Frontal cortex (tissue), 4 donors: ENCODE measurements around the gene CPNE2. TPM values are rescaled to one million over a fixed set of nuclear protein-coding genes. Genes with fewer than 3 reads are reported as not detected.
A peak's percentile ranks its signal among the peaks of the same experiment; 100 is the strongest.
"Not testable (repeated sequence)": the region's sequence is repeated elsewhere in the genome, so short reads cannot be mapped to it uniquely, and the experiment has no call there.

Experiments used
- DNase-seq, 2 donors: peaks; one replicate each; pipeline ENCODE4 v3.0.0; 2012; ENCODE audit warnings: low spot score in 2 of 2
- FAIRE-seq: peaks from 2 replicates; lab custom pipeline; 2012; peaks lifted over from hg19 to GRCh38; lab: Jason Lieb, UNC
- total RNA-seq: library from RNA; depleted of rRNA; stranded (reverse); fragments of >200 nt; gene quantifications from one replicate; pipeline ENCODE4 v1.2.3, GENCODE V29; 2014
- donor health status: control.
- donor health status: control.
- donor health status: control.

CPNE2 gene
- 44.8 TPM for total RNA-seq

- peak; percentile 92 to 95 for DNase-seq
- FAIRE-seq: no peak
These were observed at the start of gene CPNE2 for GRCh38 chr16:57091975-57092785. Gene CPNE2 (plus strand): TSS chr16:57092583. CDS start chr16:57110743, 18,160 bp downstream.

GRCh38 chr16:57043248-57043647, 49.1 kb upstream of the CPNE2 start:
- DNase-seq (no peak), FAIRE-seq (no peak)

DNA sequence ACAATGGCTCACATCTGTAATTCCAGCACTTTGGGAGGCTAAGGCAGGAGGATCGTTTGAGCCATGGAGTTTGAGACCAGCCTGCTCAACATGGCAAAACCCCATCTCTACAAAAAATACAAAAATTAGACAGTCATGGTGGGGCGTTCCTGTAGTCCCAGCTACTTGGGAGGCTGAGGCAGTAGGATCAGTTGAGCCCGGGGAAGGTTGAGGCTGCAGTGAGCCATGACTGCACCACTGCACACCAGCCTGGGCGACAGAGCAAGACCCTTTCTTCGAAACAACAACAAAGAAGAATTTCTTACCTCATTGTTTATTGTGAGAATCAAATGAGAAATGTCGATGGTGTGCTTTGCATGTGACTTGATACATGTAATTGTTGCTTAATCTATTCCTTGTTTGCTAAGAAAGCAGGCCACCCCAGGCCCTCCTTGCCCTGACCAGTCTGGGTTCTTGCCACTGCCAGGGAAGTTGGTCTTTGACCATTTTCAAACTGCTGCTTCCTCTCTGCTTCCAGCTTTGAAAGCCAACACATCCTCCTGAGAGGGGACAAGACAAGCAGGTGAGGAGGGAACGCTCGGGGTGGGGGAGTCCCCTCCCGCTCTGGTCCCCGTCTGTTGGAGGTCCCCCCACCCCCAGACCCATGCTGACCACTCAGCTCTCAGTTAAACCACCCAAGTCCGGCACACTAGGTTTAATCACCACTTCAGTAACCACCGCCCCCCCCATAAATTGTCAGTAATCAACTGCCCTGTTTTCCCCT, 47.3 kb upstream of the CPNE2 start:
- DNase-seq (no peak), FAIRE-seq (no peak)

DNA sequence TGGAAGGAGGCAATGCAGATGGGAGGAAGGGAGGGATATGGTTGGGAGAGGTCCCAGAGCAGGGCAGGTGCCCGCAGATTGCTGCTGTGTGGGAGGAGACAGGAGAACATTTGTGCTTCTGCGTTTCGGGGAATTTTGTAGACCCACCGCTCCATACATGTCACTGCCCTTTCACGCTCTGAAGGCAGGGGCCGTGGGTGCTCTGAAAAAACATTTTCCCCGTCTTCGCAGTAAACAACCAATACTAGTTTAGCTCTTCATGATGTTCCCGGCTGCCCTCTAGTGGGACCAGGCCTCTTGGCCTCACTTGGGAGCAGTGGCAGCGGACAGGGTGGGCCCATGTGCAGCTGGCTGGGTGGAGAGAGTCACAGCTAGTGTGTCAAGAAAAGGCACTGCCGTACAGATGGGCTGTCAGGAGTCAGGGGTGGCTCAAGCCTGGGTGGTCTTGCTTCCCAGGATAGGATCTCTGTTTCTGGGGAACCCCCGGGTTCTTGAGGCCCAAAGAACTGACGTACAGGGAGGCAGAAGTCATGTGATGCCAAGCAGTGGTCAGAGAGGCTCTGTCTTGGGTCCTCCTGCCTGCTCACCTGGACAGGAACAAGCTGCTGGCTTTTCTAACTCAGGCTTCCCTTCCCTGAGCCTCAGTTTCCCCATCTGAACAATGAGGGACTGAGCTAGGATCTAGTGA, 46.5 kb upstream of the CPNE2 start:
- DNase-seq (peak; percentile 49 to 82), FAIRE-seq (no peak)

DNA sequence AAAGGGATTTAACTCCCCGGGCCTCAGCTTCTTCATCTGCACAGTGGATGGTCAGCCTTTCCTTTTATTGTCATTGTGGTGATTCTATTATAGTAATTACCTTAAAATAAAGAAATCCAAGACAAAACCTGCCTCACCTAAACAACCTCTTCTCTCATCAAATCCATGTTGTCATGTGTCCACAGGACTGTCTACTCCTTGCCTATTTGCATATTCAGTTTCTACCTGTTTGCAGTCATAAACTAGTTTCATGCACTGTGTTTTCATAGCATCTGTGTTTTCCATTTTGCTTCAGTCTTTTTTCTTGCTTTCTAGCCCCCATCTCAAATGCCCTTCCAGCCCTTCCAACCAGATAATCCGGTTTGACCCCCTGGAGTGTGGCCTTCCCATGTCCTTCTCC, 44.3 kb upstream of the CPNE2 start:
- FAIRE-seq: no peak
- no peak for DNase-seq

GRCh38 chr16:57049678-57050077, 42.7 kb upstream of the CPNE2 start:
- no peak for DNase-seq
- no peak for FAIRE-seq

GRCh38 chr16:57051696-57052228, 40.6 kb upstream of the CPNE2 start:
- DNase-seq (no peak), FAIRE-seq (no peak)

DNA sequence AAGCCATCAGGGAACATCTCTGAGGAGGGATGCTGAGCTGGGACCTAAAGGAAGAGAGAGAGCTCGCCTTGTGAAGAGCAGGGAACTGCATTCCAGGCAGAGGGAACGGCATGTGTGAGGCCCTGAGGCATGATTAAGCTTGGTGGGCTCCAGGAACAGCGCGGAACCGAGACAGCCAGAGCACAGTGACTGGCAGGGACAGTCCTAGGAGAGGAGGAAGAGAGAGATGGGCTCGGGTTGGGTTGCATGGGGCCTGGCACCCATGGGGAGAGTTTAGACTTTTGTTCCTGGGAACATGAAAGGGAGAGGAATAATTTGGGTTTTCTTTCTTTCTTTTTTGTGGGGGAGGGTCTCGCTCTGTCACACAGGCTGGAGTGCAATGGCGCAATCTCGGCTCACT, 39.2 kb upstream of the CPNE2 start:
- no peak for DNase-seq
- no peak for FAIRE-seq

DNA sequence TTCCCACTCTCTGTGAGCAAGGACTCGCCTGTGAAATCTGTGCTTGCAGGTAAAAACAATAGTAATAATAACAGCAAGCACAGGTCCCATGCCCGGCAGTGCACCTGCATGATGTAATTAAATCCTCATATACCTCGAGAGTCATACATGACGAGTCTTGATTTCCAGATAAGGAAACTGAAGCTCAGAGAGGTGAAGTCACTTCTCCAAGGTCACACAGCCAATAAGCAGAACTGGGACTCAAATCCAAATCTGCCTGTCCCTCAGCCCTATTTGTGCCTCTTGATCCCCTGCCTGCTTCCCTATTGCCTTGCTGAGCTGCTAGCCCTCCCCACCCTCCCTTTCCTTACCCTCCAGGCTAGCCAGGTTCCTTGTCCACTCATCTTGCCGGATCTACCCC, 38.0 kb upstream of the CPNE2 start:
- DNase-seq (no peak), FAIRE-seq (no peak)

- DNase-seq (no peak), FAIRE-seq (no peak)
These were observed 37.6 kb upstream of the CPNE2 start for GRCh38 chr16:57054771-57055170.

DNA sequence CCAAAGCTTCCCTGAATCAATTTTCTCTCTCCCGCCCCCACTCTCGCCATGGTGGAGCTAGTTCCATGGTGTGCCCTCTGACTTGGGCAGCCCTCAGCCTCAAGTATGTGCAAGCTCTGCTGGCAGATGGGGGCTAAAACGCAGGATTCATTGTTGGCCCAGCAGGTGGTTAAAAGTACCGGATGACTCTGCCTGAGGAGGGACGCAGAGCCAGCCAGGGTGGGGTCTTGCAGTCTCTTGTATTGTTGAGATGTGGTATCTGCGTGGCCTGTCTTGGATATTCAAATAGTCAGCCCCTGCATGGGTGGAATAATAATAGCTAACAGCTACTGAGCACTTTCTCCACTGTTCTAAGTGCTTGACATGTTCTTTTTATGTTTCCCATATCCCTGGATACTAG, 36.7 kb upstream of the CPNE2 start:
- DNase-seq (no peak), FAIRE-seq (no peak)

DNA sequence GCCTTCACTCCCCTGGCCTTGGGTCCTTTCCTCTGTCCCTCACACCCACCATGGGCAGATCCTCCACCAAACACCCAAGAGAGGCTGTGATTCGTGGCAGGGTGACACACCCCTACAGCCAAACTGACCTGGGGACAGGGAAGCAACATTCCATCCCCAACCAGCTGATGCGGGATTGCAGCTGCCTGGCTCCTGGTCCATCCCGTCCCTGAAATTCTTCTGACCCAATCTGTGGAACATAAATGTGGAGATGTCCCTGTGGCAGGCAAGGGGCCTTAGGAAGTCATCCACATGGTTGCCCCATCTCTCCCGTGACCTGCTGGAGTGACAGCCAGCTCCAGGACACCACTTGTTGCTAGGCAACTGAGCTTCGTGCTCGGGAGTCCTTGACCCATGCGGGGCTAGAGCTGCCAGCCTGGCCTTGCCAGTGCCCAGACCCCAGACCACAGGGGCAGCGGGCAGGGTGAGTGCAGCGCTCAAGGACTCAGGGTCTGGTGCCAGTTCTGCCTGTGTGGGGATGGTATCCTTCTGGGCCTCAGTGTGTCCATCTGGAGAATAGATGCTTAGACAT, 34.0 kb upstream of the CPNE2 start:
- DNase-seq: no peak
- FAIRE-seq: no peak

DNA sequence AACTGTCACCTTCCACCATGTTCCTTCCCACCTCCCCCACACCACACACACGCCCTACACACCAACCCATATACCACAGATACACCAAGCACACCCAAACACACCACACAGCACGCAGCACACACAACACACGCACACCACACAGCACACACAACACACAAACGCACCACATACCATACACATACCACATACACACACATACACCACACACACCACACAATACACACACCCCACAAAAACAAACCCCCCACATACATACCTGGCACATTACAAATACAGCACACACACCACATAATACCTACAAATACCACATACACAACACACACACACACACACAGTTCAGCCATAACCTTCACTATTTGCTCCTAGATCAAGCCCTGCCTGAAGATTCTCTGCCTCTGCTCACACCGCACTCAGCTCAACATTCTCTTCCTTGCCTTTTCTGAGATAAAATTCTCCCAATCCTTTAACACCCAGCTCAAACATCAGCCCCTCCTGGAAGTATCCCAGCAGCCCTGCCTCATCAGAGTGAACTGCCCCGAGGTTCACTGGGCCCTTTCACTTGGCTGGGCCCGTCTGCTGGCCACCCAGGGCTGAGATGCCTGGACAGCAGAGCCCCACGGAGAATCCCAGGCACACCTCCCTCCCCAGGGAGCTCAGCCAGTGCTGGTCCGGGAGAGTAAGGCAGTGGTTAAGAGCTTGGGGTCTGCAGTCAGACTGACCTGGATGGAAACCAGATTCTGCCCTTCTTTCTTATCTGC, 31.9 kb upstream of the CPNE2 start:
- no peak for DNase-seq
- FAIRE-seq: no peak

DNA sequence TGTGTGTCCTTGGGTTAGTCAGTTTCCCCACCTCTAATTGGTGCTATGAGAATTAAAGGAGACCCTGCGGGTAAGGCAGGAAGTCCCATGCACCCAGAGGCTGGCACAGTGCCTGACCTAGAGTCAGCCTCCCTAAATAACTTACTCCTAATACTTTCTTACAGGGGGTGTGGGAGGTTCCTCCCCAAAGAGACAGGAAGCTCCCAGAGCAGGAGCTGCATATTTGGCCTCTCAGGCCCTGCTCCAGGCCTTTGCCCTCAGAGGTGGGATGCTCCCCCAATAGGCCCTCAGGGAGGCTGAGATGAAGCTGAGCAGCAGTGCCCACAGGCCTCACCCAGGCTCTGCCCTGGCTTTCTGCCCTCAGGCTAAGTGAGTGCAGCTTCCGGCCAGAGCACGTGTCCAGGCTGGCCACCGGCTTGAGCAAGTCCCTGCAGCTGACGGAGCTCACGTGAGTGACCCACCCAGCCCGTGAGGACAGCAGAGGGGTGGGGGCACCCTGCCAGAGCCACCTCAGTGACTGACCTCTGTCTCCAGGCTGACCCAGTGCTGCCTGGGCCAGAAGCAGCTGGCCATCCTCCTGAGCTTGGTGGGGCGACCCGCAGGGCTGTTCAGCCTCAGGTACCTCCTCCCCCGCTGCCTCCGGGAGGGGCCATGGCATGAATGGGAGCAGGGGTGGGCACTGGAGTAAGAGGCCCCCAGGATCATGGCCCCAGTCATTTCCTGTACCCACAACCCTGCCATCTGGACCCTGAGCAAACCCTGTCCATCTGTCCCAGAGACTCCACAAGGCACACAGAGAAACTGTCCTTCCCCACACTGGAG, 31.1 kb upstream of the CPNE2 start:
- no peak for FAIRE-seq

DNA sequence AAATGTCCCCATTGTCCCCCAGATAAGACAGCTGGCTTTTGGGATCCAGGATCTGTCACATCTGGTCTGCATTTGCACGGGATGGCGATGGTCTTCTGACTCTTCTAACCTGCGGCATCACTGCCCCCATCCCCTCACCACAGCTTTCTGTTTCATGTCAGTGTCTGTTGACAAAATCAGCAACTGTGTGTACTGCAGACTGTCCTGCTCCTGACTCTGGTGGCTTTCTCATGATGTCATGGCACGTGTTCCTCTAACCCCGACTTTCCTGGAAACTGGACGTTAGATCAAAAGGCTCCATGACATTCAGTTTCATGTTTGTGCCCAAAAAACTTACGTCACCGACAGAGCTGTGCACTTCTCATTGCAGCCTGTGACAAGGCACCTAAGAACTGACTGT, 30.1 kb upstream of the CPNE2 start:
- DNase-seq: no peak
- FAIRE-seq: no peak

More for the DNA sequence above, 31.1 kb upstream of the CPNE2 start:
- no peak for DNase-seq

DNA sequence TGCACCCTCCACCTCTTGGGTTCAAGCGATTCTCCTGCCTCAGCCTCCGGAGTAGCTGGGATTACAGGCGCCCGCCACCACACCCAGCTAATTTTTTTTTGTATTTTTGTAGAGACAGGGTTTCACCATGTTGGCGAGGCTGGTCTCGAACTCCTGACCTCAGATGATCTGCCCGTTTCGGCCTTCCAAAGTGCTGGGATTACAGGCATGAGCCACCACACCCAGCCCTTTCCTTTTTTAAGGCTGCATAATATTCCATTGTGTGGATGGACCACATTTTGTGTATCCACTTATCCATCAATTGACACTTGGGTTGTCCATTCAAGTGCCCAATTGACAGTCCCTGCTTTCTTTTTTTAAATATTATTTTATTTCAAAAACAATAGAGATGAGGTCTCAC, 29.2 kb upstream of the CPNE2 start:
- FAIRE-seq, DNase-seq: not testable (repeated sequence)

DNA sequence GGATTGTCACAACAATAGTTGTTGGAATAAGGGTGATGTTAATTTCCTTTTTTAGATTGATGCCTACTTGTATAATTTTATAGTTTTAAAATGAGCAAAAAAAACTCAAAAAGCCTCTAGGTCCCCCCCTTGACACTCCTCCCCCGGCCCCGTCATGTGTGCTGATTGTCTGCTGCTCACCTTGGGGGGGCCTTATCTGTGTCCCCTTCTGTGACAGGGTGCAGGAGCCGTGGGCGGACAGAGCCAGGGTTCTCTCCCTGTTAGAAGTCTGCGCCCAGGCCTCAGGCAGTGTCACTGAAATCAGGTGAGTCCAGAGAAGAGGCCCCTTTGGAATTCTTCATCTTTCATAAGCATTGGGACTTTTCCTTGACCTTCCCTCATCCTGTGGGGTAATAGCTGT, 27.4 kb upstream of the CPNE2 start:
- no peak for DNase-seq
- FAIRE-seq: no peak

- no peak for FAIRE-seq
- no peak for DNase-seq
These were observed 25.8 kb upstream of the CPNE2 start for GRCh38 chr16:57066625-57067024.

- DNase-seq (no peak), FAIRE-seq (no peak)
These were observed 25.0 kb upstream of the CPNE2 start for GRCh38 chr16:57067347-57067746.
